B cell (primary cell): ENCODE data around the gene SCN7A.

Source experiments
- EZH2 ChIP-seq: IDR thresholded peaks from 2 replicates; pipeline ENCODE4 v1.6.1; 2012; ENCODE audit warnings: borderline replicate concordance, low read depth, mild to moderate bottlenecking, moderate library complexity, low read length; ENCODE audit not compliant: insufficient read depth, poor library complexity, severe bottlenecking
- TF ChIP-seq, protein P1 (sequence below): fragments of 200-600 bp; IDR thresholded peaks from one replicate; pipeline ENCODE4 v1.8.0; 2022; ENCODE audit warnings: antibody characterized with exemption, mild to moderate bottlenecking

DNA sequence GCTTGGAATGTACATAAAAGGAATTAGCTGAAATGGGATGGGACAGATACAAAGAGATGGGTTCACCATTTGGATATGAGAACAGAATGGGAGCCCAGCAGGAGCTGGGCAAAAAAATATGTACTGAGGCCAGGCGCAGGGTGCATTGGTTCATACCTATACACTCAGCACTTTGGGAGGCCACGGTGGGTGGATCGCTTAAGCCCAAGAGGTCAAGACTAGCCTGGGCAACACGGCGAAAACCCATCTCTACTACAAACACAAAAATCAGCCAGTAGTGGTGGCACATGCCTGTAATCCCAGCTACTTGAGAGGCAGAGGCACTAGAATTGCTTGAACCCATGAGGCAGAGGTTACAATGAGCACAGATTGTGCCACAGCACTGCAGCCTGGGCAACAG lies 30.4 kb downstream of the SCN7A start:
- TF ChIP-seq, protein P1, sequence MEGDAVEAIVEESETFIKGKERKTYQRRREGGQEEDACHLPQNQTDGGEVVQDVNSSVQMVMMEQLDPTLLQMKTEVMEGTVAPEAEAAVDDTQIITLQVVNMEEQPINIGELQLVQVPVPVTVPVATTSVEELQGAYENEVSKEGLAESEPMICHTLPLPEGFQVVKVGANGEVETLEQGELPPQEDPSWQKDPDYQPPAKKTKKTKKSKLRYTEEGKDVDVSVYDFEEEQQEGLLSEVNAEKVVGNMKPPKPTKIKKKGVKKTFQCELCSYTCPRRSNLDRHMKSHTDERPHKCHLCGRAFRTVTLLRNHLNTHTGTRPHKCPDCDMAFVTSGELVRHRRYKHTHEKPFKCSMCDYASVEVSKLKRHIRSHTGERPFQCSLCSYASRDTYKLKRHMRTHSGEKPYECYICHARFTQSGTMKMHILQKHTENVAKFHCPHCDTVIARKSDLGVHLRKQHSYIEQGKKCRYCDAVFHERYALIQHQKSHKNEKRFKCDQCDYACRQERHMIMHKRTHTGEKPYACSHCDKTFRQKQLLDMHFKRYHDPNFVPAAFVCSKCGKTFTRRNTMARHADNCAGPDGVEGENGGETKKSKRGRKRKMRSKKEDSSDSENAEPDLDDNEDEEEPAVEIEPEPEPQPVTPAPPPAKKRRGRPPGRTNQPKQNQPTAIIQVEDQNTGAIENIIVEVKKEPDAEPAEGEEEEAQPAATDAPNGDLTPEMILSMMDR = no peak
- TF ChIP-seq EZH2 = no peak
